Astrocyte (in vitro differentiated cells and primary cell): ENCODE data around the gene HSCB. TPM values are rescaled to one million over a fixed set of nuclear protein-coding genes. Genes with fewer than 3 reads are reported as not detected.

Source experiments
- DNase-seq: peaks from one replicate; pipeline ENCODE4 v3.0.0-alpha.2; 2010; ENCODE audit warnings: low read depth
- FAIRE-seq: peaks from 2 replicates; lab custom pipeline; 2011; peaks lifted over from hg19 to GRCh38; lab: Jason Lieb, UNC
- H2AFZ ChIP-seq: 2 replicates; pipeline ENCODE4 v1.6.0; 2012; ENCODE audit warnings: low read depth, low read length, inconsistent platforms
- H3K27ac ChIP-seq: 2 replicates; pipeline ENCODE4 v1.5.1; 2011; ENCODE audit warnings: low read depth, low read length, inconsistent platforms
- H3K27me3 ChIP-seq: 2 replicates; pipeline ENCODE4 v1.6.0; 2011; ENCODE audit warnings: low read length, inconsistent platforms; ENCODE audit not compliant: insufficient read depth
- H3K36me3 ChIP-seq: 2 replicates; pipeline ENCODE4 v1.5.1; 2011; ENCODE audit warnings: low read length, inconsistent platforms; ENCODE audit not compliant: insufficient read depth
- H3K4me1 ChIP-seq: 2 replicates; pipeline ENCODE4 v1.5.1; 2011; ENCODE audit warnings: low read length, inconsistent platforms; ENCODE audit not compliant: insufficient read depth
- H3K4me2 ChIP-seq: 2 replicates; pipeline ENCODE4 v1.6.0; 2012; ENCODE audit warnings: low read length, inconsistent platforms
- H3K4me3 ChIP-seq: 2 replicates; pipeline ENCODE4 v1.5.1; 2011; ENCODE audit warnings: low read depth, mild to moderate bottlenecking, low read length, inconsistent platforms; ENCODE audit not compliant: insufficient read depth
- H3K79me2 ChIP-seq: 2 replicates; pipeline ENCODE4 v1.6.0; 2012; ENCODE audit warnings: mild to moderate bottlenecking, low read length, inconsistent platforms; ENCODE audit not compliant: insufficient read depth
- H3K9ac ChIP-seq: 2 replicates; pipeline ENCODE4 v1.6.0; 2012; ENCODE audit warnings: mild to moderate bottlenecking, low read length, inconsistent platforms
- H3K9me3 ChIP-seq: 2 replicates; pipeline ENCODE4 v1.5.1; 2012; ENCODE audit warnings: low read depth, mild to moderate bottlenecking, low read length, inconsistent platforms; ENCODE audit not compliant: insufficient read depth
- H4K20me1 ChIP-seq: 2 replicates; pipeline ENCODE4 v1.6.0; 2012; ENCODE audit warnings: low read length, inconsistent platforms; ENCODE audit not compliant: insufficient read depth
- H3K27ac Mint-ChIP-seq: one replicate; pipeline ENCODE4 v1.8.0; 2021; ENCODE audit warnings: mild to moderate bottlenecking, mixed read lengths; ENCODE audit not compliant: unreplicated experiment
- H3K27me3 Mint-ChIP-seq: one replicate; pipeline ENCODE4 v1.8.0; 2021; ENCODE audit warnings: low read depth, mixed read lengths; ENCODE audit not compliant: unreplicated experiment
- H3K36me3 Mint-ChIP-seq: one replicate; pipeline ENCODE4 v1.8.0; 2021; ENCODE audit warnings: low read depth, mixed read lengths; ENCODE audit not compliant: unreplicated experiment
- H3K4me1 Mint-ChIP-seq: one replicate; pipeline ENCODE4 v1.8.0; 2021; ENCODE audit warnings: low read depth, mixed read lengths; ENCODE audit not compliant: unreplicated experiment
- H3K4me3 Mint-ChIP-seq: one replicate; pipeline ENCODE4 v1.8.0; 2021; ENCODE audit warnings: mild to moderate bottlenecking, moderate library complexity, mixed read lengths; ENCODE audit not compliant: unreplicated experiment
- H3K9me3 Mint-ChIP-seq: one replicate; pipeline ENCODE4 v1.8.0; 2021; ENCODE audit warnings: mild to moderate bottlenecking, mixed read lengths; ENCODE audit not compliant: unreplicated experiment
- CTCF ChIP-seq: IDR thresholded peaks from 2 replicates; pipeline ENCODE4 v1.5.1; 2011; ENCODE audit warnings: low read depth, mild to moderate bottlenecking, inconsistent platforms, low read length, moderate library complexity; ENCODE audit not compliant: insufficient read depth
- EZH2 ChIP-seq: IDR thresholded peaks from 2 replicates; pipeline ENCODE4 v1.6.1; 2012; ENCODE audit warnings: mild to moderate bottlenecking, low read length, inconsistent platforms; ENCODE audit not compliant: insufficient read depth
- total RNA-seq: library from RNA; stranded (reverse); gene quantifications from 2 replicates; pipeline ENCODE4 v1.2.1, GENCODE V29; 2021

The HSCB gene
- total RNA-seq, 1 donor from 2014 or later: 10.7 TPM

DNA sequence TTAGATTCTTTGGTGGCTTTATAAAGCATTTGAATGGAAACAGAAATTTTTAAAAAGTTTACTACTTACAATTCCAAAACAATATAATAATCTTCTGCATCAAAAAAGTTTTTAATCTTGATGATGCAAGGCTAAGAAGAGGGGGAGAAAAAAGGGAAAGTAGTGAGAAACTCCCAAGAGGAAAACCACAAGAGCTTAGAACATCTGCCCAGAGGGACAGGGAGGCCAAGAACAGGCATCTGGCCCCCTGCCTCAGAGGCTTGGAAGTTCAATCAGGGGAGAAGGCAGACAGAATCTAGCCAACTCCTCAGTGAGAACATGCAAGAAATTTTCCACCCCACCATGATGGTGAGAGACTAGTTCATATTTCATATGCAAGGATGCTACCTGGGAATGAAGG is 38.4 kb upstream of the HSCB start:
- no peaks in the 10 kb centered on the region for H3K9me3 ChIP-seq
- H3K36me3 Mint-ChIP-seq: peaks cover 2% of the 10 kb centered on the region

DNA sequence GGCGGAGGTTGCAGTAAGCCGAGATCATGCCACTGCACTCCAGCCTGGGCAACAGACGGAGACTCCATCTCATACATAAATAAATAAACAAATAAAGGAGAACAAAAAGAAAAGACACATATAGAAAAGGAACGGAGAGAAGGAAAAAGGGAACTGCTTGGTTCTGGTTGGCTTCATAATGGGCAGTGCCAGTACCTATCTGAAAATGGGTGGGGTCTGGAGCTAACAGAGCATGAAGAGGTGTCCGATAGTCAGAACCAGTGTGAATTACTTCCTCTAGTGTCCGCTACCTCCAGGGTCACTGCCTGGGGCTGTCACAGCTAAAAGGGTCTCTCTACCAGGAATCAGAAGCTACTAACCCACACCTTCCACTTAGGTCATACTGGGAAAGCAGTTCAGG is 35.0 kb upstream of the HSCB start:
- H3K9ac ChIP-seq: no peak overlapping the region
- H3K27ac Mint-ChIP-seq: no peak overlapping the region
- no peak for TF ChIP-seq EZH2
- TF ChIP-seq CTCF: no peak
- no peaks in the 10 kb centered on the region for H3K27me3 Mint-ChIP-seq
- no peak overlapping the region for H3K4me3 Mint-ChIP-seq
- H3K9me3 ChIP-seq: no peaks in the 10 kb centered on the region
- DNase-seq (no peak), FAIRE-seq (no peak)
- no peaks in the 10 kb centered on the region for H3K27me3 ChIP-seq
- no peaks in the 10 kb centered on the region for H3K79me2 ChIP-seq
- H3K9me3 Mint-ChIP-seq: no peaks in the 10 kb centered on the region
- no peak overlapping the region for H2AFZ ChIP-seq
- no peaks in the 10 kb centered on the region for H4K20me1 ChIP-seq
- H3K36me3 ChIP-seq: no peaks in the 10 kb centered on the region
- no peak overlapping the region for H3K4me3 ChIP-seq
- peaks cover 21% of the 10 kb centered on the region for H3K4me1 Mint-ChIP-seq
- no peak overlapping the region for H3K27ac ChIP-seq
- H3K4me1 ChIP-seq: peaks cover 7% of the 10 kb centered on the region
- H3K36me3 Mint-ChIP-seq: no peaks in the 10 kb centered on the region
- no peak overlapping the region for H3K4me2 ChIP-seq

More for the DNA sequence above, 38.4 kb upstream of the HSCB start:
- H3K27me3 ChIP-seq: no peaks in the 10 kb centered on the region
- Mint-ChIP-seq H3K4me1 (peaks cover 3% of the 10 kb centered on the region), H3K4me3 (no peak overlapping the region), H3K9me3 (no peaks in the 10 kb centered on the region), H3K27me3 (peaks cover 13% of the 10 kb centered on the region), H3K27ac (no peak overlapping the region)
- TF ChIP-seq CTCF (no peak), EZH2 (no peak)
- no peaks in the 10 kb centered on the region for H3K79me2 ChIP-seq
- H3K27ac ChIP-seq: no peak overlapping the region
- H2AFZ ChIP-seq: no peak overlapping the region
- no peak overlapping the region for H3K4me2 ChIP-seq
- no peak overlapping the region for H3K9ac ChIP-seq
- H3K4me1 ChIP-seq: no peaks in the 10 kb centered on the region
- no peaks in the 10 kb centered on the region for H4K20me1 ChIP-seq
- no peak overlapping the region for H3K4me3 ChIP-seq
- FAIRE-seq (no peak), DNase-seq (no peak)
- H3K36me3 ChIP-seq: no peaks in the 10 kb centered on the region

- H3K4me3 ChIP-seq: no peak overlapping the region
- H3K79me2 ChIP-seq: no peaks in the 10 kb centered on the region
- H3K9ac ChIP-seq: no peak overlapping the region
- peak overlapping the region; percentile 46 for H3K27ac ChIP-seq
- H4K20me1 ChIP-seq: no peaks in the 10 kb centered on the region
- Mint-ChIP-seq H3K27me3 (no peaks in the 10 kb centered on the region), H3K4me3 (no peak overlapping the region), H3K27ac (peak overlapping the region; percentile 20), H3K9me3 (no peaks in the 10 kb centered on the region), H3K36me3 (peaks cover 2% of the 10 kb centered on the region), H3K4me1 (peaks cover 29% of the 10 kb centered on the region)
- no peaks in the 10 kb centered on the region for H3K9me3 ChIP-seq
- FAIRE-seq (no peak), DNase-seq (peak; percentile 8)
- H2AFZ ChIP-seq: no peak overlapping the region
- peak overlapping the region; percentile 73 for H3K4me2 ChIP-seq
- no peaks in the 10 kb centered on the region for H3K36me3 ChIP-seq
- no peaks in the 10 kb centered on the region for H3K27me3 ChIP-seq
- TF ChIP-seq EZH2 (no peak), CTCF (no peak)
- H3K4me1 ChIP-seq: peaks cover 15% of the 10 kb centered on the region
These were observed 31.7 kb upstream of the HSCB start for GRCh38 chr22:28710107-28710506.
